Stimulated activated CD4-positive, alpha-beta T cell treated with anti-CD3 and anti-CD28 coated beads, Interleukin-1b, Interleukin-23, amount 100 ng/mL, for 4 hours (primary cell): ENCODE measurements around the gene LPCAT3.
A peak's percentile ranks its signal among the peaks of the same experiment; 100 is the strongest.

Experiments used
- DNase-seq, 2 donors: peaks; one replicate each; pipeline ENCODE4 v3.0.0-alpha.2; 2020; ENCODE audit warnings: low read depth in 2 of 2

LPCAT3 gene

GRCh38 chr12:6963791-6964413 is 54.4 kb downstream of the LPCAT3 start:
- no peak for DNase-seq

GRCh38 chr12:6963016-6963731 is 55.1 kb downstream of the LPCAT3 start:
- no peak for DNase-seq

- no peak for DNase-seq
These were observed 55.8 kb downstream of the LPCAT3 start for GRCh38 chr12:6962285-6963015.

GRCh38 chr12:6961695-6962284 is 56.5 kb downstream of the LPCAT3 start:
- DNase-seq = no peak

GRCh38 chr12:6961278-6961694 is 57.0 kb downstream of the LPCAT3 start:
- peak; percentile 90 to 91 for DNase-seq

- no peak for DNase-seq
These were observed 57.5 kb downstream of the LPCAT3 start for GRCh38 chr12:6960593-6961277.

- no peak for DNase-seq
These were observed 58.3 kb downstream of the LPCAT3 start for GRCh38 chr12:6959805-6960592.

- peak in 1 of 2 donors; percentile 69 for DNase-seq
These were observed 59.0 kb downstream of the LPCAT3 start for GRCh38 chr12:6959058-6959804.

GRCh38 chr12:6958609-6959057 is 59.6 kb downstream of the LPCAT3 start:
- DNase-seq = no peak

- DNase-seq = no peak
These were observed 60.3 kb downstream of the LPCAT3 start for GRCh38 chr12:6957741-6958608.

GRCh38 chr12:6957151-6957701 is 61.0 kb downstream of the LPCAT3 start:
- DNase-seq = no peak

- DNase-seq = no peak
These were observed 62.1 kb downstream of the LPCAT3 start for GRCh38 chr12:6956021-6956727.

- no peak for DNase-seq
These were observed 62.9 kb downstream of the LPCAT3 start for GRCh38 chr12:6955108-6956020.

GRCh38 chr12:6954316-6955107 is 63.8 kb downstream of the LPCAT3 start:
- no peak for DNase-seq

GRCh38 chr12:6953442-6954315 is 64.6 kb downstream of the LPCAT3 start:
- DNase-seq = peak in 1 of 2 donors; percentile 77
